ENCODE results near the gene P3H1. TPM values are rescaled to one million over a fixed set of nuclear protein-coding genes. Genes with fewer than 3 reads are reported as not detected.

P3H1 gene
- total and polyA plus RNA-seq, 2 of the 13 experiments (the other 11 are each of a cell fraction or from before 2014, with no cell fraction given): 64.6 to 120 TPM

DNA sequence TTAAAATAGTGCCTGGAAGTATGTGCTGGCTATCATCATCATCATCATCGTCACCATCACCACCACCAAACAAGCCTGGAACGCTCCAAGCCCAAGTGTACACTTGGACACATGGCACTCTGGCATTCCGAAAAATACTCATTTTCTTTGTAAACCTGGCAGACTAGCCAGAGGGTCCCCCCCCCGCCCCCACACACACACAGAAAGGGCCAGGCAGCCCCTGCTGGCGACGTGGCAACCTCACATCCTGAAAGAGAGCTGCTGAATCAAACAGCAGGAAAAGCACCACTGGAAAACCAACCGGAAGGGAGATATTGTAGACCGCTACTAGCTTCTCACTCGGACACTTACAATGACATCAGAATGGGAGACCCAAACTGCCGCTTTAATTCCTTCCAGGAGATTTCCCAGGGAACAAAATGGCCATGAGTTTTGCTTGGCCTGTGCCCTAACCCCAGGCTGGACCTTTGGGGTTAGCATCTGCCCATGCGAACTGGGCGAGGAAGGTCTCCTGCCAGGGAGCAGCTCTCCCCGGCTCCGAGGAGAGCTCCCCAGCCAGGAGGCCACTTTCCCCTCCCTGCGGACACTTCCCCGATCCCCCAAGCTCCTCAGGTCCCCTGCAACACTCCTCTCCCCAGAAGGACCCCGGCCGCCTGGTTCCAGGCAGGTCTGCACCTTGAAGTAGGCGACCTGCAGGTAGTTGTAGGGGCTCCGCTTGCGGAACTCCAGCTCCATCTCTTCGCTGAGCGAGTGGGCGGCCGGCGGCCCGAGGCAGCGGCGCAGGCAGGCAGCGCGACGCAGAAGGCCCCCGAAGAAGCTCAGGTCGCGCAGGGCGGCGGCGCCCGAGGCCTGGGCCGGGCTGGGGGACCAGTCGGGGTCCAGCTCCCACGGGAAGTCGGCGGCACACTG is 742 bp downstream of the P3H1 start (continued):
- TF ChIP-seq, protein P1, sequence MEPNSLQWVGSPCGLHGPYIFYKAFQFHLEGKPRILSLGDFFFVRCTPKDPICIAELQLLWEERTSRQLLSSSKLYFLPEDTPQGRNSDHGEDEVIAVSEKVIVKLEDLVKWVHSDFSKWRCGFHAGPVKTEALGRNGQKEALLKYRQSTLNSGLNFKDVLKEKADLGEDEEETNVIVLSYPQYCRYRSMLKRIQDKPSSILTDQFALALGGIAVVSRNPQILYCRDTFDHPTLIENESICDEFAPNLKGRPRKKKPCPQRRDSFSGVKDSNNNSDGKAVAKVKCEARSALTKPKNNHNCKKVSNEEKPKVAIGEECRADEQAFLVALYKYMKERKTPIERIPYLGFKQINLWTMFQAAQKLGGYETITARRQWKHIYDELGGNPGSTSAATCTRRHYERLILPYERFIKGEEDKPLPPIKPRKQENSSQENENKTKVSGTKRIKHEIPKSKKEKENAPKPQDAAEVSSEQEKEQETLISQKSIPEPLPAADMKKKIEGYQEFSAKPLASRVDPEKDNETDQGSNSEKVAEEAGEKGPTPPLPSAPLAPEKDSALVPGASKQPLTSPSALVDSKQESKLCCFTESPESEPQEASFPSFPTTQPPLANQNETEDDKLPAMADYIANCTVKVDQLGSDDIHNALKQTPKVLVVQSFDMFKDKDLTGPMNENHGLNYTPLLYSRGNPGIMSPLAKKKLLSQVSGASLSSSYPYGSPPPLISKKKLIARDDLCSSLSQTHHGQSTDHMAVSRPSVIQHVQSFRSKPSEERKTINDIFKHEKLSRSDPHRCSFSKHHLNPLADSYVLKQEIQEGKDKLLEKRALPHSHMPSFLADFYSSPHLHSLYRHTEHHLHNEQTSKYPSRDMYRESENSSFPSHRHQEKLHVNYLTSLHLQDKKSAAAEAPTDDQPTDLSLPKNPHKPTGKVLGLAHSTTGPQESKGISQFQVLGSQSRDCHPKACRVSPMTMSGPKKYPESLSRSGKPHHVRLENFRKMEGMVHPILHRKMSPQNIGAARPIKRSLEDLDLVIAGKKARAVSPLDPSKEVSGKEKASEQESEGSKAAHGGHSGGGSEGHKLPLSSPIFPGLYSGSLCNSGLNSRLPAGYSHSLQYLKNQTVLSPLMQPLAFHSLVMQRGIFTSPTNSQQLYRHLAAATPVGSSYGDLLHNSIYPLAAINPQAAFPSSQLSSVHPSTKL (CRISPR knock-in tag; IDR thresholded peaks at IDR 0.05): 0 out of 2 replicates have a peak, but pooled peaks have one; percentile 7
- TF ChIP-seq HDAC1 (CRISPR knock-in tag; IDR thresholded peaks at IDR 0.05): 0 out of 2 replicates have a peak, but pooled peaks have one; percentile 1
- TF ChIP-seq, protein P2, sequence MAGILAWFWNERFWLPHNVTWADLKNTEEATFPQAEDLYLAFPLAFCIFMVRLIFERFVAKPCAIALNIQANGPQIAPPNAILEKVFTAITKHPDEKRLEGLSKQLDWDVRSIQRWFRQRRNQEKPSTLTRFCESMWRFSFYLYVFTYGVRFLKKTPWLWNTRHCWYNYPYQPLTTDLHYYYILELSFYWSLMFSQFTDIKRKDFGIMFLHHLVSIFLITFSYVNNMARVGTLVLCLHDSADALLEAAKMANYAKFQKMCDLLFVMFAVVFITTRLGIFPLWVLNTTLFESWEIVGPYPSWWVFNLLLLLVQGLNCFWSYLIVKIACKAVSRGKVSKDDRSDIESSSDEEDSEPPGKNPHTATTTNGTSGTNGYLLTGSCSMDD (CRISPR knock-in tag; IDR thresholded peaks at IDR 0.05): no peak
- no peak for TF ChIP-seq DPF2 (CRISPR knock-in tag; IDR thresholded peaks at IDR 0.05; ENCODE audit: borderline replicate concordance, low read depth)
- no peak for TF ChIP-seq ZNF556 (CRISPR knock-in tag; IDR thresholded peaks at IDR 0.05; ENCODE audit: borderline replicate concordance)
- no peak for TF ChIP-seq ZNF749 (CRISPR knock-in tag; IDR thresholded peaks at IDR 0.05; ENCODE audit: borderline replicate concordance)
- TF ChIP-seq, protein P3, sequence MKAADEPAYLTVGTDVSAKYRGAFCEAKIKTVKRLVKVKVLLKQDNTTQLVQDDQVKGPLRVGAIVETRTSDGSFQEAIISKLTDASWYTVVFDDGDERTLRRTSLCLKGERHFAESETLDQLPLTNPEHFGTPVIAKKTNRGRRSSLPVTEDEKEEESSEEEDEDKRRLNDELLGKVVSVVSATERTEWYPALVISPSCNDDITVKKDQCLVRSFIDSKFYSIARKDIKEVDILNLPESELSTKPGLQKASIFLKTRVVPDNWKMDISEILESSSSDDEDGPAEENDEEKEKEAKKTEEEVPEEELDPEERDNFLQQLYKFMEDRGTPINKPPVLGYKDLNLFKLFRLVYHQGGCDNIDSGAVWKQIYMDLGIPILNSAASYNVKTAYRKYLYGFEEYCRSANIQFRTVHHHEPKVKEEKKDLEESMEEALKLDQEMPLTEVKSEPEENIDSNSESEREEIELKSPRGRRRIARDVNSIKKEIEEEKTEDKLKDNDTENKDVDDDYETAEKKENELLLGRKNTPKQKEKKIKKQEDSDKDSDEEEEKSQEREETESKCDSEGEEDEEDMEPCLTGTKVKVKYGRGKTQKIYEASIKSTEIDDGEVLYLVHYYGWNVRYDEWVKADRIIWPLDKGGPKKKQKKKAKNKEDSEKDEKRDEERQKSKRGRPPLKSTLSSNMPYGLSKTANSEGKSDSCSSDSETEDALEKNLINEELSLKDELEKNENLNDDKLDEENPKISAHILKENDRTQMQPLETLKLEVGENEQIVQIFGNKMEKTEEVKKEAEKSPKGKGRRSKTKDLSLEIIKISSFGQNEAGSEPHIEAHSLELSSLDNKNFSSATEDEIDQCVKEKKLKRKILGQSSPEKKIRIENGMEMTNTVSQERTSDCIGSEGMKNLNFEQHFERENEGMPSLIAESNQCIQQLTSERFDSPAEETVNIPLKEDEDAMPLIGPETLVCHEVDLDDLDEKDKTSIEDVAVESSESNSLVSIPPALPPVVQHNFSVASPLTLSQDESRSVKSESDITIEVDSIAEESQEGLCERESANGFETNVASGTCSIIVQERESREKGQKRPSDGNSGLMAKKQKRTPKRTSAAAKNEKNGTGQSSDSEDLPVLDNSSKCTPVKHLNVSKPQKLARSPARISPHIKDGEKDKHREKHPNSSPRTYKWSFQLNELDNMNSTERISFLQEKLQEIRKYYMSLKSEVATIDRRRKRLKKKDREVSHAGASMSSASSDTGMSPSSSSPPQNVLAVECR (CRISPR knock-in tag; IDR thresholded peaks at IDR 0.05; ENCODE audit: borderline replicate concordance): no peak; the same call in 1 of the 2 replicates
- TF ChIP-seq ZNF674 (CRISPR knock-in tag; IDR thresholded peaks at IDR 0.05; ENCODE audit: low read depth): no peak
- no peak for TF ChIP-seq ZNF644 (CRISPR knock-in tag; IDR thresholded peaks at IDR 0.05; ENCODE audit: low read depth)
- TF ChIP-seq CENPT (CRISPR knock-in tag; IDR thresholded peaks at IDR 0.05; ENCODE audit: low read depth): peak; percentile 67; the same call in 1 of the 2 replicates
- TF ChIP-seq ZNF296 (CRISPR knock-in tag; conservative IDR thresholded peaks at IDR 0.05): no peak
- TF ChIP-seq, protein P4, sequence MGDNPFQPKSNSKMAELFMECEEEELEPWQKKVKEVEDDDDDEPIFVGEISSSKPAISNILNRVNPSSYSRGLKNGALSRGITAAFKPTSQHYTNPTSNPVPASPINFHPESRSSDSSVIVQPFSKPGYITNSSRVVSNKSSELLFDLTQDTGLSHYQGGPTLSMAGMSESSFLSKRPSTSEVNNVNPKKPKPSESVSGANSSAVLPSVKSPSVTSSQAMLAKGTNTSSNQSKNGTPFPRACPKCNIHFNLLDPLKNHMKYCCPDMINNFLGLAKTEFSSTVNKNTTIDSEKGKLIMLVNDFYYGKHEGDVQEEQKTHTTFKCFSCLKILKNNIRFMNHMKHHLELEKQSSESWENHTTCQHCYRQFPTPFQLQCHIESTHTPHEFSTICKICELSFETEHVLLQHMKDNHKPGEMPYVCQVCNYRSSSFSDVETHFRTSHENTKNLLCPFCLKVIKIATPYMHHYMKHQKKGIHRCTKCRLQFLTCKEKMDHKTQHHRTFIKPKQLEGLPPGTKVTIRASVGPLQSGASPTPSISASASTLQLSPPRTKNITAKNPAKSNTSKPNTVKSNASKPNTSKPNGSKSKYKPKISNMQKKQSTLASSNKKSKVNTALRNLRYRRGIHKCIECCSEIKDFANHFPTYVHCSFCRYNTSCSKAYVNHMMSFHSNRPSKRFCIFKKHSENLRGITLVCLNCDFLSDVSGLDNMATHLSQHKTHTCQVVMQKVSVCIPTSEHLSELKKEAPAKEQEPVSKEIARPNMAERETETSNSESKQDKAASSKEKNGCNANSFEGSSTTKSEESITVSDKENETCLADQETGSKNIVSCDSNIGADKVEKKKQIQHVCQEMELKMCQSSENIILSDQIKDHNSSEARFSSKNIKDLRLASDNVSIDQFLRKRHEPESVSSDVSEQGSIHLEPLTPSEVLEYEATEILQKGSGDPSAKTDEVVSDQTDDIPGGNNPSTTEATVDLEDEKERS (CRISPR knock-in tag; IDR thresholded peaks at IDR 0.05): no peak
- no peak for TF ChIP-seq CBX5 (CRISPR knock-in tag; IDR thresholded peaks at IDR 0.05; ENCODE audit: borderline replicate concordance)
- TF ChIP-seq ZNF205 (CRISPR knock-in tag; IDR thresholded peaks at IDR 0.05): no peak
- no peak for TF ChIP-seq ZNF577 (CRISPR knock-in tag; IDR thresholded peaks at IDR 0.05; ENCODE audit: borderline replicate concordance, low read depth)

Measured in HepG2 (cell line).